Measurements from ENCODE around the gene TNFAIP8L3.
"Not testable (repeated sequence)": the region's sequence is repeated elsewhere in the genome, so short reads cannot be mapped to it uniquely, and the experiment has no call there.

Gene TNFAIP8L3

GRCh38 chr15:51128701-51129100, 34.0 kb upstream of the TNFAIP8L3 start:
- TF ChIP-seq CTCF (conservative IDR thresholded peaks at IDR 0.05; ENCODE audit: low read depth, low read length): no peak

GRCh38 chr15:51126842-51127241, 32.1 kb upstream of the TNFAIP8L3 start:
- DNase-seq (ENCODE audit: low read depth): no peak
- no peak overlapping the region for H3K4me3 ChIP-seq (ENCODE audit: low read length)
- TF ChIP-seq CTCF (conservative IDR thresholded peaks at IDR 0.05; ENCODE audit: low read depth, low read length): no peak

More at GRCh38 chr15:51128701-51129100, 34.0 kb upstream of the TNFAIP8L3 start:
- H3K4me3 ChIP-seq (ENCODE audit: low read length): no peak overlapping the region
- DNase-seq (ENCODE audit: low read depth): no peak

- DNase-seq (ENCODE audit: low read depth); H3K4me3 ChIP-seq (ENCODE audit: low read length): not testable (repeated sequence)
These were observed 28.3 kb upstream of the TNFAIP8L3 start for GRCh38 chr15:51123002-51123401.

GRCh38 chr15:51121631-51122225, 27.0 kb upstream of the TNFAIP8L3 start:
- no peak overlapping the region for H3K4me3 ChIP-seq (ENCODE audit: low read length)
- DNase-seq (ENCODE audit: low read depth): no peak
- TF ChIP-seq CTCF (conservative IDR thresholded peaks at IDR 0.05; ENCODE audit: low read depth, low read length): no peak

- peak; percentile 98 for DNase-seq (ENCODE audit: low read depth)
- TF ChIP-seq CTCF (conservative IDR thresholded peaks at IDR 0.05; ENCODE audit: low read depth, low read length): no peak
- H3K4me3 ChIP-seq (ENCODE audit: low read length): no peak overlapping the region
These were observed 26.4 kb upstream of the TNFAIP8L3 start for GRCh38 chr15:51121118-51121517.

- no peak for DNase-seq (ENCODE audit: low read depth)
- TF ChIP-seq CTCF (conservative IDR thresholded peaks at IDR 0.05; ENCODE audit: low read depth, low read length): no peak
- H3K4me3 ChIP-seq (ENCODE audit: low read length): no peak overlapping the region
These were observed 24.4 kb upstream of the TNFAIP8L3 start for GRCh38 chr15:51119120-51119519.

GRCh38 chr15:51117270-51117669, 22.6 kb upstream of the TNFAIP8L3 start:
- H3K4me3 ChIP-seq (ENCODE audit: low read length): no peak overlapping the region
- no peak for TF ChIP-seq CTCF (conservative IDR thresholded peaks at IDR 0.05; ENCODE audit: low read depth, low read length)
- DNase-seq (ENCODE audit: low read depth): no peak
